Gastrocnemius medialis (tissue), 4 donors: ENCODE data around the gene ARF1. TPM values are rescaled to one million over a fixed set of nuclear protein-coding genes. Genes with fewer than 3 reads are reported as not detected.

Experiments
- ATAC-seq, 2 donors: fragments of 150-250 bp; one replicate each; pipeline ENCODE4 v1.9.1; 2016
- DNase-seq, 2 donors: peaks; one replicate each; pipeline ENCODE4 v3.0.0-alpha.2; 2019
- H3K27ac ChIP-seq, 4 donors: fragments of 200-600 bp; sonication (generic); 1 replicate in 1 of 4; 2 replicates in 3 of 4; pipeline ENCODE4 v1.5.1; 2016 to 2018; ENCODE audit warnings: mild to moderate bottlenecking in 2 of 4, moderate library complexity in 1 of 4
- H3K27me3 ChIP-seq, 3 donors: fragments of 200-600 bp; sonication (generic) in 2 of 3; 1 replicate in 1 of 3; 2 replicates in 2 of 3; pipeline versions ENCODE4 v1.5.1 to v1.6.0; 2016 to 2019; ENCODE audit warnings: mild to moderate bottlenecking in 1 of 3, moderate library complexity in 1 of 3
- H3K36me3 ChIP-seq, 2 donors: fragments of 200-600 bp; sonication (generic) in 1 of 2; one replicate each; pipeline ENCODE4 v1.5.1; 2017 to 2018
- H3K4me1 ChIP-seq, 2 donors: fragments of 200-600 bp; sonication (generic) in 1 of 2; one replicate each; pipeline ENCODE4 v1.5.1; 2016 to 2017; ENCODE audit warnings: mild to moderate bottlenecking in 2 of 2
- H3K4me3 ChIP-seq, 4 donors: fragments of 200-600 bp; sonication (generic) in 3 of 4; 1 replicate in 1 of 4; 2 replicates in 3 of 4; pipeline ENCODE4 v1.5.1; 2016 to 2019; ENCODE audit warnings: mild to moderate bottlenecking in 2 of 4
- H3K9me3 ChIP-seq, 3 donors: fragments of 200-600 bp; sonication (generic) in 2 of 3; 1 replicate in 1 of 3; 2 replicates in 2 of 3; pipeline ENCODE4 v1.5.1; 2016 to 2019
- POLR2A ChIP-seq, 2 donors: fragments of 450-650 bp; IDR thresholded peaks; one replicate each; pipeline ENCODE4 v1.6.1; 2017; ENCODE audit warnings: antibody characterized with exemption in 2 of 2, mild to moderate bottlenecking in 2 of 2, moderate library complexity in 2 of 2
- in situ Hi-C, 4 donors: fragments of 200-750 bp; cut with MboI; loops; one replicate each; pipeline versions ENCODE4 v1.15.0 to v1.8.0; 2017; ENCODE audit warnings: low sequenced_read_pairs in 4 of 4
- intact Hi-C: fragments of 100-400 bp; cut with DNase I; formaldehyde crosslinking; loops from one replicate; pipeline ENCODE4 v1.15.1; 2023; ENCODE audit warnings: low total_unique reads
- total RNA-seq, 4 donors: library from RNA; depleted of rRNA; stranded (reverse); fragments of >200 nt; gene quantifications; one replicate each; pipeline versions ENCODE4 v1.1.0 to v1.2.3, GENCODE V29; 2016
- TF ChIP-seq, protein P1 (sequence below), 5 experiments: fragments of 450-650 bp in 3 of 5; fragments of 200-600 bp in 2 of 5; sonication (generic) in 2 of 5; IDR thresholded peaks in 4 of 5; conservative IDR thresholded peaks in 1 of 5; 1 replicate in 4 of 5; 2 replicates in 1 of 5; pipeline ENCODE4 v1.5.1; 2016 to 2019; ENCODE audit warnings: antibody characterized with exemption in 5 of 5, mild to moderate bottlenecking in 3 of 5, moderate library complexity in 3 of 5

ARF1 gene
- total RNA-seq, 4 donors from 2014 or later = 234 to 422 (median 306) TPM

DNA sequence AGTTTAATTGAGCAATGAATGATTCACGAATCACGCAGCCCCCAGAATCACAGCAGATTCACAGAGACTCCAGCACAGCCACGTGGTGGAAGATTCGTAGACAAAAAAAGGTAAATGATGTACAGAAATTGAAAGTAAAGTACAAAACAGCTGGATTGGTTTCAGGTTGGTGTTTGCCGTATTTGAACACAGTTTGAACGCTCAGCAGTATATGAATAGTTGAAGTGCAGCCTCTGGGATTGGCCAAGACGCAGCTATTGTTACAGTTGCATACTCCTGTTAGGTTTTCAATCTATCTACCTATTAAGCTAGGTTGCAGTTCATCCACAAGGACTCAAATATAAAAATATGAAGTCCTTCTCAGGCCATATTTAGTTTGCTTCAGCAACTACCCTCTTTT is 29.7 kb downstream of the ARF1 start:
- no peaks in the 10 kb centered on the region for H3K9me3 ChIP-seq
- no peak for DNase-seq
- no peak overlapping the region for H3K4me3 ChIP-seq
- no peak overlapping the region for H3K27ac ChIP-seq
- intact Hi-C loops (no loop called here), in situ Hi-C loops (no loop called here)
- no peaks in the 10 kb centered on the region for H3K27me3 ChIP-seq
- TF ChIP-seq, protein P1, sequence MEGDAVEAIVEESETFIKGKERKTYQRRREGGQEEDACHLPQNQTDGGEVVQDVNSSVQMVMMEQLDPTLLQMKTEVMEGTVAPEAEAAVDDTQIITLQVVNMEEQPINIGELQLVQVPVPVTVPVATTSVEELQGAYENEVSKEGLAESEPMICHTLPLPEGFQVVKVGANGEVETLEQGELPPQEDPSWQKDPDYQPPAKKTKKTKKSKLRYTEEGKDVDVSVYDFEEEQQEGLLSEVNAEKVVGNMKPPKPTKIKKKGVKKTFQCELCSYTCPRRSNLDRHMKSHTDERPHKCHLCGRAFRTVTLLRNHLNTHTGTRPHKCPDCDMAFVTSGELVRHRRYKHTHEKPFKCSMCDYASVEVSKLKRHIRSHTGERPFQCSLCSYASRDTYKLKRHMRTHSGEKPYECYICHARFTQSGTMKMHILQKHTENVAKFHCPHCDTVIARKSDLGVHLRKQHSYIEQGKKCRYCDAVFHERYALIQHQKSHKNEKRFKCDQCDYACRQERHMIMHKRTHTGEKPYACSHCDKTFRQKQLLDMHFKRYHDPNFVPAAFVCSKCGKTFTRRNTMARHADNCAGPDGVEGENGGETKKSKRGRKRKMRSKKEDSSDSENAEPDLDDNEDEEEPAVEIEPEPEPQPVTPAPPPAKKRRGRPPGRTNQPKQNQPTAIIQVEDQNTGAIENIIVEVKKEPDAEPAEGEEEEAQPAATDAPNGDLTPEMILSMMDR (IDR thresholded peaks at IDR 0.05 in 4 of 5, conservative IDR thresholded peaks at IDR 0.05 in 1 of 5) = no peak
- TF ChIP-seq POLR2A (IDR thresholded peaks at IDR 0.05) = no peak
- peaks cover 0 to 1% of the 10 kb centered on the region in 2 donors for H3K36me3 ChIP-seq
- peaks cover 14 to 20% of the 10 kb centered on the region in 2 donors for H3K4me1 ChIP-seq
- ATAC-seq = no peak

DNA sequence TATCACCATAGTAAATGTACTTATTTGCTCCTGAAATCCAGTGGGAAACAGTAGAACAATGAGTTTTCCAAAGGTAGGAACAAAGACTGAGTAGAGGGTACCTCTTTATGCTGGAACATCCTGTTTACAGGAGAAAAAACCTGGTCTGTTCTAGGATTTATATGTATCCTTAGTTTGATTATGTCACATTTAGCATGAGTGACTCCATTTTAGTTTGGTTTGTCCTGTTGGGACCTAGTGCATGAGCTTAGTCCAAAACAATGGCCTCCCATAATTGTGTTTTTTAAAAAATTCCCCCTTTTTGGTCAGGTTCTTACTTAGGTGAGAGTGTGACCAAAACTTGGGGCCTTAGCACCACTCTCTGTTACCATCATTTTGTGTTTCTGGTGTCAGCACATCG is 30.1 kb downstream of the ARF1 start:
- TF ChIP-seq POLR2A (IDR thresholded peaks at IDR 0.05) = no peak
- TF ChIP-seq, protein P1 (IDR thresholded peaks at IDR 0.05 in 4 of 5, conservative IDR thresholded peaks at IDR 0.05 in 1 of 5) = no peak
- no peaks in the 10 kb centered on the region for H3K27me3 ChIP-seq
- in situ Hi-C loops (no loop called here), intact Hi-C loops (no loop called here)
- no peak for DNase-seq
- H3K9me3 ChIP-seq = no peaks in the 10 kb centered on the region
- H3K4me3 ChIP-seq = no peak overlapping the region
- peaks cover 14 to 20% of the 10 kb centered on the region in 2 donors for H3K4me1 ChIP-seq
- no peak for ATAC-seq
- no peak overlapping the region for H3K27ac ChIP-seq
- H3K36me3 ChIP-seq = no peaks in the 10 kb centered on the region

DNA sequence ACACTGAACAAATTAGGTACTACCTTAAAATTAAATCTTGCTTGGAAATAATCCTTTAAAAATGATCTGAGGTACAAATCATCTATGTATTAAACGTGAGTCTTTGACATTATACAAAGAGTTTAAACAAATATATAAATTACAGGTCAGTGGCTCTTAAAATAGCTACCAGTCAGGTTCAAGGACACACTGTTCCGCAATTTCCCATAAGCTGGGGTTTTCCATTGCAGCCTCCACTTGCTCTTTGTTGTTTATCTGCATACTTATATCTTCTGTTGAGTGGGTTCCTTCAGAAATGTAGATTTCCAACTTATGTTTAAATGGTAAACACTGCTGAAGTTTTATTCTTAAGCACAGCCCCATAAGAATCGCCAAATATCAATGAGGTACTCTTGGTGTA is 32.3 kb downstream of the ARF1 start:
- TF ChIP-seq, protein P1 (IDR thresholded peaks at IDR 0.05 in 4 of 5, conservative IDR thresholded peaks at IDR 0.05 in 1 of 5) = no peak
- no peak for TF ChIP-seq POLR2A (IDR thresholded peaks at IDR 0.05)
- Histone ChIP-seq H3K27ac (no peak overlapping the region), H3K4me1 (peaks cover 5% of the 10 kb centered on the region in 2 donors), H3K9me3 (no peaks in the 10 kb centered on the region), H3K4me3 (no peak overlapping the region), H3K27me3 (no peaks in the 10 kb centered on the region), H3K36me3 (no peaks in the 10 kb centered on the region)
- in situ Hi-C loops (no loop called here), intact Hi-C loops (no loop called here)
- ATAC-seq (no peak), DNase-seq (no peak)

DNA sequence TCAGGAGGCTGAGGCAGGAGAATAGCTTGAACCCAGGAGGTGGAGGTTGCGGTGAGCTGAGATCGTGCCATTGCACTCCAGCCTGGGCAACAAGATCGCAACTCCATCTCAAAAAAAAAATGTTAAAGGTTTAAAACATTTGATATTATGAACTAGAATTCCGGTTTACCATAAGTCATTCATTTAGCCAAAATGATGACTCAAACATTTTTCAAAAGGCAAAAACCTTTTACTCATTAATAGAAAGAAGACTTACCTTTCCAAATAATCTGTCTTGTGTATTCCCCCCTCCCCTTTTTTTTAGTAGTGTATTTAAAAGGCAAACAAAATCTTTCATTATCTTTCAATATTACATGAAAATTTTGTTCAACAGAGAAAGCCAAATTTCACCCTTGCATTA is 34.8 kb downstream of the ARF1 start:
- no peaks in the 10 kb centered on the region for H3K4me1 ChIP-seq
- no peaks in the 10 kb centered on the region for H3K9me3 ChIP-seq
- ATAC-seq (no peak), DNase-seq (no peak)
- no peak overlapping the region for H3K4me3 ChIP-seq
- no peaks in the 10 kb centered on the region for H3K27me3 ChIP-seq
- no peak overlapping the region for H3K27ac ChIP-seq
- TF ChIP-seq POLR2A (IDR thresholded peaks at IDR 0.05) = no peak
- TF ChIP-seq, protein P1 (IDR thresholded peaks at IDR 0.05 in 4 of 5, conservative IDR thresholded peaks at IDR 0.05 in 1 of 5) = no peak
- no peaks in the 10 kb centered on the region for H3K36me3 ChIP-seq
- intact Hi-C loops = no loop called here
- in situ Hi-C loops = no loop called here

DNA sequence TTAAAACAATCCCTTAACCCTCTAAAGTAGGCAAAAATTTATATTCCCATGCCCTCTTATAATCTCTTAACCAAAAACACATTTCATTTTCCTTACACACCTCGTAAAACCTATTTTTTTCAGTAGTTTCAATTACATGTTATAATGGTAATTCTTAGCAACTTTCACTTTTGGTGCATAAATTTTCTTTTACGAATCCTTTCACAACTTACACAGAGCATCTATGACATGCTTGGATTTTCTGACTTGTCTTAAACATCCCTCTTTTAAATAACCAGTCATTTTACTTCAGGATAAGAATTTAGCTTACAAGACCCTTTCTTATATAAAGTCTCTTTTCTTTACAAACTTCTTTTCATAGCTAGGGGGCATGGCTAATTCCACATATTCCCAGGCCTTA is 35.5 kb downstream of the ARF1 start:
- intact Hi-C loops (no loop called here), in situ Hi-C loops (no loop called here)
- Histone ChIP-seq H3K27ac (no peak overlapping the region), H3K27me3 (no peaks in the 10 kb centered on the region), H3K9me3 (no peaks in the 10 kb centered on the region), H3K4me3 (no peak overlapping the region), H3K4me1 (no peaks in the 10 kb centered on the region), H3K36me3 (no peaks in the 10 kb centered on the region)
- ATAC-seq (no peak), DNase-seq (no peak)
- TF ChIP-seq, protein P1 (IDR thresholded peaks at IDR 0.05 in 4 of 5, conservative IDR thresholded peaks at IDR 0.05 in 1 of 5) = no peak
- no peak for TF ChIP-seq POLR2A (IDR thresholded peaks at IDR 0.05)
